Measurements from ENCODE around the gene KRT2. TPM values are rescaled to one million over a fixed set of nuclear protein-coding genes. Genes with fewer than 3 reads are reported as not detected.

The KRT2 gene
- total and polyA plus RNA-seq, 10 of the 15 experiments (the other 5 are each of a cell fraction or from before 2014, with no cell fraction given), result 0.08 to 0.12 TPM; not detected in 8

DNA sequence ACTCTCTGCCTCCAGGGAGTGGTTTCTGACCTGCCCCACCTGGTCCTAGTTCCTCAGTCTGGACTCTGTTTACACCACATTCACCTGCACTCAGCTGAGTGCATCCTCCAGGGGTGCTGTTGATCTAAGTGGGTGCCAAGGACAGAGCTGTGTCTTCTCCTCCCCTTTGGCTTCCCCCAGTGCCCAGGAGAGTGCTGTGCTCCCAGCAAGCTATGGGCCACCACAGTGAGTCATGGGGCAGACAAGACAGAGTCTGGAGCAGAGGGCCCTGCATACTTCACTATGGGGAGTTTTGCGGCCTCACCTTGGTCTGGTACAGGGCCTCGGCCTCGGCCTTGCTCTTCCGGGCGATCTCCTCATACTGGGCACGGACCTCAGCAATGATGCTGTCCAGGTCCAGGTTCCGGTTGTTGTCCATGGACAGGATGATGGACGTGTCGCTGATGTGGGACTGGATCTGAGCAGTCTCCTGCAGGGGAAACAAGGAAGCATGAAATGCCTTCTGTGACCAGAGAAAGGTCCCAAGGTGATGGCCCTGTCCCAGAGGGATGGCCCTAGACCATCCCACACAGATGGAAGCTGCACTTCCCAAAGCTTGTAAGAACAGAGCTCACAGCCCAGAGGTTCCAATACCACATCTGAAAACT is 38.5 kb downstream of the KRT2 start (continued):
- TF ChIP-seq, protein P1, sequence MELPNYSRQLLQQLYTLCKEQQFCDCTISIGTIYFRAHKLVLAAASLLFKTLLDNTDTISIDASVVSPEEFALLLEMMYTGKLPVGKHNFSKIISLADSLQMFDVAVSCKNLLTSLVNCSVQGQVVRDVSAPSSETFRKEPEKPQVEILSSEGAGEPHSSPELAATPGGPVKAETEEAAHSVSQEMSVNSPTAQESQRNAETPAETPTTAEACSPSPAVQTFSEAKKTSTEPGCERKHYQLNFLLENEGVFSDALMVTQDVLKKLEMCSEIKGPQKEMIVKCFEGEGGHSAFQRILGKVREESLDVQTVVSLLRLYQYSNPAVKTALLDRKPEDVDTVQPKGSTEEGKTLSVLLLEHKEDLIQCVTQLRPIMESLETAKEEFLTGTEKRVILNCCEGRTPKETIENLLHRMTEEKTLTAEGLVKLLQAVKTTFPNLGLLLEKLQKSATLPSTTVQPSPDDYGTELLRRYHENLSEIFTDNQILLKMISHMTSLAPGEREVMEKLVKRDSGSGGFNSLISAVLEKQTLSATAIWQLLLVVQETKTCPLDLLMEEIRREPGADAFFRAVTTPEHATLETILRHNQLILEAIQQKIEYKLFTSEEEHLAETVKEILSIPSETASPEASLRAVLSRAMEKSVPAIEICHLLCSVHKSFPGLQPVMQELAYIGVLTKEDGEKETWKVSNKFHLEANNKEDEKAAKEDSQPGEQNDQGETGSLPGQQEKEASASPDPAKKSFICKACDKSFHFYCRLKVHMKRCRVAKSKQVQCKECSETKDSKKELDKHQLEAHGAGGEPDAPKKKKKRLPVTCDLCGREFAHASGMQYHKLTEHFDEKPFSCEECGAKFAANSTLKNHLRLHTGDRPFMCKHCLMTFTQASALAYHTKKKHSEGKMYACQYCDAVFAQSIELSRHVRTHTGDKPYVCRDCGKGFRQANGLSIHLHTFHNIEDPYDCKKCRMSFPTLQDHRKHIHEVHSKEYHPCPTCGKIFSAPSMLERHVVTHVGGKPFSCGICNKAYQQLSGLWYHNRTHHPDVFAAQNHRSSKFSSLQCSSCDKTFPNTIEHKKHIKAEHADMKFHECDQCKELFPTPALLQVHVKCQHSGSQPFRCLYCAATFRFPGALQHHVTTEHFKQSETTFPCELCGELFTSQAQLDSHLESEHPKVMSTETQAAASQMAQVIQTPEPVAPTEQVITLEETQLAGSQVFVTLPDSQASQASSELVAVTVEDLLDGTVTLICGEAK (IDR thresholded peaks at IDR 0.05; ENCODE audit: borderline replicate concordance), result no peak
- TF ChIP-seq, protein P2, sequence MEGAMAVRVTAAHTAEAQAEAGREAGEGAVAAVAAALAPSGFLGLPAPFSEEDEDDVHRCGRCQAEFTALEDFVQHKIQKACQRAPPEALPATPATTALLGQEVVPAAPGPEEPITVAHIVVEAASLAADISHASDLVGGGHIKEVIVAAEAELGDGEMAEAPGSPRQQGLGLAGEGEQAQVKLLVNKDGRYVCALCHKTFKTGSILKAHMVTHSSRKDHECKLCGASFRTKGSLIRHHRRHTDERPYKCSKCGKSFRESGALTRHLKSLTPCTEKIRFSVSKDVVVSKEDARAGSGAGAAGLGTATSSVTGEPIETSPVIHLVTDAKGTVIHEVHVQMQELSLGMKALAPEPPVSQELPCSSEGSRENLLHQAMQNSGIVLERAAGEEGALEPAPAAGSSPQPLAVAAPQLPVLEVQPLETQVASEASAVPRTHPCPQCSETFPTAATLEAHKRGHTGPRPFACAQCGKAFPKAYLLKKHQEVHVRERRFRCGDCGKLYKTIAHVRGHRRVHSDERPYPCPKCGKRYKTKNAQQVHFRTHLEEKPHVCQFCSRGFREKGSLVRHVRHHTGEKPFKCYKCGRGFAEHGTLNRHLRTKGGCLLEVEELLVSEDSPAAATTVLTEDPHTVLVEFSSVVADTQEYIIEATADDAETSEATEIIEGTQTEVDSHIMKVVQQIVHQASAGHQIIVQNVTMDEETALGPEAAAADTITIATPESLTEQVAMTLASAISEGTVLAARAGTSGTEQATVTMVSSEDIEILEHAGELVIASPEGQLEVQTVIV (IDR thresholded peaks at IDR 0.05; ENCODE audit: borderline replicate concordance, partially characterized antibody), result no peak

Measured in GM12878 (cell line).